Astrocyte of the cerebellum (primary cell): ENCODE results near the gene RAB4B.

Source experiments
- DNase-seq: peaks from one replicate; pipeline ENCODE4 v3.0.0-alpha.2; 2011; ENCODE audit warnings: low read depth
- H3K4me3 ChIP-seq: 2 replicates; pipeline ENCODE4 v1.5.1; 2011; ENCODE audit warnings: mild to moderate bottlenecking, low read depth, low read length, moderate library complexity
- in situ Hi-C: cut with HindIII; loops from 2 replicates; pipeline ENCODE4 v1.10.0; 2017; ENCODE audit warnings: low sequenced_read_pairs
- TF ChIP-seq, protein P1 (sequence below): IDR thresholded peaks from 2 replicates; pipeline ENCODE4 v1.5.1; 2012; ENCODE audit warnings: low read length, low read depth, moderate library complexity, mild to moderate bottlenecking; ENCODE audit errors: missing control alignments

RAB4B gene

DNA sequence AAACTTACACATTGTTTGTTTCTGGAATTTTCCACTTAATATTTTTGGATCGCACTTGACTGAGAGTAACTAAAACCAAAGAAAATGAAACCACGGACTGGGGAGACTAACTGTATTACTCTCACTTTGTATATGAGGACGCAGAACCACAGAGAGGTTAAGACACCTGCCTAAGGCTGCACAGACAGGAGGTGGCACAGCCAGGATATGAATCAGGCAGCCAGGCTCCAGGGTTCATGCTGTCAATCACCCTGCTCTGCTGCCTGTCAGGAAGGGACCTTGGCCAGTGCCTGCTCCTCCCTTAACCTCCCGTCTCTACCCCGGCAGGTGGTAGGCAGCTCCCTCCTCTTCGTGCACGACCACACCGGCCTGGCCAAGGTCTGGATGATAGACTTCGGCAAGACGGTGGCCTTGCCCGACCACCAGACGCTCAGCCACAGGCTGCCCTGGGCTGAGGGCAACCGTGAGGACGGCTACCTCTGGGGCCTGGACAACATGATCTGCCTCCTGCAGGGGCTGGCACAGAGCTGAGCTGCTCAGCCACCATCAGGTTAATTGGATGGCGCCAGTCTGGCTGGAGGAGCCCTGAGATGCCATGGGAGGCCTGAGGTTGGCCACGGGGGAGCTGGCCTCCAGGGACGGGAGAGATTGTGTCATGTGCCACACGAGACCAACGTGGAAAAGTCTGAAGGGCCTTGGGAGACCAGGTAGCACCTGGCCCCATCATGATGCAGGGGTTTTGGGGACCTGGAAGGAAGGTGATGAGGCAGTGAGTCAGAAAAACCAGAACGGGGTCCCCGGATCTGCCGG, 38.8 kb upstream of the RAB4B start:
- no peak for DNase-seq
- no peak overlapping the region for H3K4me3 ChIP-seq
- in situ Hi-C loops, result no loop called here
- TF ChIP-seq, protein P1, sequence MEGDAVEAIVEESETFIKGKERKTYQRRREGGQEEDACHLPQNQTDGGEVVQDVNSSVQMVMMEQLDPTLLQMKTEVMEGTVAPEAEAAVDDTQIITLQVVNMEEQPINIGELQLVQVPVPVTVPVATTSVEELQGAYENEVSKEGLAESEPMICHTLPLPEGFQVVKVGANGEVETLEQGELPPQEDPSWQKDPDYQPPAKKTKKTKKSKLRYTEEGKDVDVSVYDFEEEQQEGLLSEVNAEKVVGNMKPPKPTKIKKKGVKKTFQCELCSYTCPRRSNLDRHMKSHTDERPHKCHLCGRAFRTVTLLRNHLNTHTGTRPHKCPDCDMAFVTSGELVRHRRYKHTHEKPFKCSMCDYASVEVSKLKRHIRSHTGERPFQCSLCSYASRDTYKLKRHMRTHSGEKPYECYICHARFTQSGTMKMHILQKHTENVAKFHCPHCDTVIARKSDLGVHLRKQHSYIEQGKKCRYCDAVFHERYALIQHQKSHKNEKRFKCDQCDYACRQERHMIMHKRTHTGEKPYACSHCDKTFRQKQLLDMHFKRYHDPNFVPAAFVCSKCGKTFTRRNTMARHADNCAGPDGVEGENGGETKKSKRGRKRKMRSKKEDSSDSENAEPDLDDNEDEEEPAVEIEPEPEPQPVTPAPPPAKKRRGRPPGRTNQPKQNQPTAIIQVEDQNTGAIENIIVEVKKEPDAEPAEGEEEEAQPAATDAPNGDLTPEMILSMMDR, result no peak

DNA sequence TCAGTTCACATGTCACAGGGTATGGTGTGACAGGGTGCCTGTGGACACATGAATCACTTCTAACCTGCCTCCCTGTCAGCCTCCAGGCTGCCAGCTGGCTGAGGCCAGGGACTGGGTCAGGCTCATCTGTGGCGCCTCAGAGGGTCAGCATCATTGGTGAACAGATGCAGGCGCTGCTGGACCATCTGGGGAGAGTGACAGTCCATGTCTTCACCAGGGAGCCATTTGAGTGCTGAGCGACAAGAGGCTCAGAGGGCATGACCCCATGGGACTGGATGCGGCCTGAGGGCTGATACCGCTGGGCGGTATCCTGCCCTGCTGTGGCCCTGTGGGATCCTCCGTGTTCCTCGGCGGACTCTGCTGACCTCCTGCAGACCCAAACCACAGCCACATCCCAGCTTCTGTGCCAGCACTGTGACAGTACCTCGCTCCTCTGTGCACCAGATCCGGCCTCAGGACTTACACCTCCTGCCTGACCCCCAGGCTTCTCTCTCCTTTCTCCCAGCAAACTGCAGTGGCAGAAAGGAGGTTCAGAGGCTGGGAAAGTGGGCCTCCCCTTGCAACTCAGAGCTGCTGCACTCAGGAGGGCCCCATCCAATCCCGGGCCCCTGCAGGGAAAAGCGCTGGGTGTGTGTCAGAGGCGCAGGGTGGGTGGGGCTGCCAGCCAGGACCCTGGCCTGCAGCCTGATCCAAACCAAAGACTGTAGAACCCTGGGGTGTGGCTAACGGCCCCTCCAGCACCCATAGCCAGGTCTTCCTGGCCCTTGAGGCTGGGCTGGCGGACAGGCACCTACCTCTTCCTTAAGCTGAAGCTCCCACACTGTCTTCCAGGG, 38.0 kb upstream of the RAB4B start:
- in situ Hi-C loops, result no loop called here
- no peak overlapping the region for H3K4me3 ChIP-seq
- no peak for DNase-seq
- TF ChIP-seq, protein P1, result no peak

DNA sequence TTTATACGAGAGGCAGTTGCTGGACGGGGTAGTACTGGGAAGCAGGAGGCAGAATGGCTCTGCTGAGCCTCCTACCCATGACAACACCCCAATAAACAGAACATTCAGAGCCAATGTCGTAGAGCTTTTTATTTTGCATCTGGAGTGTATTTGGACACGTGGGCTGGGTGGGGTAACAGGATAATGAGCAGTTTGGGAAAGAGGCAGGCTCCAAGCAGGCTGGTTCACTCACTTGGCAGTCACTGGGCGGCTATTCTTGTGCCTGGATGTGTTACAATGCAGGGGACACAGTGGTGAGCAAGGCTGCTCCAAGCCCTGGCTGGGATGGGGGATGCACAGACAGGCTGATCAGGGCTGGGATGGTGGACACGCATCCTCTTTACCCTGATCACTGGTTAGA, 37.3 kb upstream of the RAB4B start:
- TF ChIP-seq, protein P1, result no peak
- DNase-seq, result no peak
- in situ Hi-C loops, result no loop called here
- no peak overlapping the region for H3K4me3 ChIP-seq

DNA sequence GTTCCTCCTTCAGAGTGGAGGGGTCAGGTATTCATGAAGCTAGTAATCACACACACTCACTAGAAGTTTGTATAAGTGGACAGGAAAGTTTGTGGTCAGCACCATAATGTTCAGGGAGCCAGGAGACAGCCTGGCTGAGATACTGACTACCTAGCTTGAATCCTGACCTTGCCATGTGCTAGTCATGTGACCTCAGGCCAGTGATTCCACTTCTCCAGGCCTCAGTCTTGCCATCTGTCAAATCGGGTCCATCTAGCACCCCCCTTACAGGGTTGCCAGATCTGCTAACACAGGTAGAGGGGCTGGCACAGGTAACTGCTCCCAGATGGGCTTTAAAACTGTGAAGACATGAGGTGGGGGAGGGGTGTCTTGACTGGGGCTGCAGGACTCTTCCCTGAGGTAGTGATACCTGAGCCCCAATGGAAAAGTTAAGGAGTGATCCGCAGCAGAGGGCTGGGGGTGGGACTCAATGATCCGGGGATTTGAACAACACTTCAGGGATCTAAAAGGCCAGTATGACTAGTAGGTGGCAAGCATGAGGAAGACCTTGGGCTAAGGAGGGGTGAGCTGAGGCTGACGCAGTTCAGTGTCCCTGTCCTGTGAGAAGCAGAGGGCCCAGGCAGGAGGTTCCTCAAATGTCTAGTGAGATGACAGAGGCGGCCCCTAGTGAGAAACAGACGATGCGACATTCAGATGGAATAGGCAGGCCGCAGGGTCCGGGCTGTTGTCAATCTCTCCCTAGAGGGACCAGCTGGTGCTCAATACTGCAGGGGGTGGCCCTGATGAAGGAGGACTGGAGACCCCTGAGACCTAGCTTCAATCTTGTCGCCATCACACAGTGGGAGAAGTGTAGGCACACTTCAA, 36.3 kb upstream of the RAB4B start:
- H3K4me3 ChIP-seq, result no peak overlapping the region
- TF ChIP-seq, protein P1, result no peak

DNA sequence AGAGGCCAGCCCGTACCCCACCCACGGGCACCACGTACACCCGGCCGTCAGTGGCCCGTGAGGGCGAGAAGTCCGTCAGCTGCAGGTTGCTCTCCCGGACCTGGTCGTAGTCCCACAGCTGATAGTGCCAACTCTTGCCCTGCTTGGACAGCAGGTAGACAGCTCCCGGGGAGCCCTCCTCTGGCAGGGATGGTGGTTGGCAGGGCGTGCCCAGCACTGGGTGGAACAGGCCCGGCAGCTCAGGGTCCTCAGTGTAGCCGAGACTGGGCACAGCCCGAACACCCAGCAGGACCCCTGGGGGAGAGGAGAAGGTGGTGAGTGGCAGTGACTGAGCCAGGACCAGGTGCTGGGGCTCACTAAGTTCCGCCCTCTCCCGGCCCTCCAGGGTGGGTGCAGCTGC, 35.6 kb upstream of the RAB4B start:
- in situ Hi-C loops, result no loop called here
- H3K4me3 ChIP-seq, result no peak overlapping the region
- TF ChIP-seq, protein P1, result no peak
- no peak for DNase-seq

More for the DNA sequence above, 36.3 kb upstream of the RAB4B start:
- in situ Hi-C loops, result no loop called here
- no peak for DNase-seq

DNA sequence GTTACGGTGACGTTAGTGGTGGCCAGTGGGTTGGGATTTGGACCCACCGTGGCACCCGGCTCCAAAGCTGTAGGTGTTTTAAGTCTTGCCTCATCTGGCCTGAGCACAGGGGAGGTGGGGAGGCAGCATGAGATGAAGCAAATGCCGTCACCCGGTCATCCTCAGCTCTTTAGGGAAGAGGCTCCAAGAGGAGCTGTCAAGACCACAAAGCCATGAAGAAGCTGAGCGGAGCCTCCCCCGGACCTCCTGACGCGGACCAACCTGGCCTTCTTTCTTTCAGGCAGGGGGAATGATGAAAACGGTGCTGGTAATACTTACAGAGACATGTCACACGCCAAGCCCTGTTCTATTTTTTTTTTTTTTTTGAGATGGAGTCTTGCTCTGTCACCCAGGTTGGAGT, 35.2 kb upstream of the RAB4B start:
- no peak for DNase-seq
- H3K4me3 ChIP-seq, result no peak overlapping the region
- in situ Hi-C loops, result no loop called here
- TF ChIP-seq, protein P1, result no peak
